Endothelial cell (in vitro differentiated cells): ENCODE measurements around the gene BAHD1. TPM values are rescaled to one million over a fixed set of nuclear protein-coding genes. Genes with fewer than 3 reads are reported as not detected.

Source experiments
- DNase-seq: peaks from one replicate; pipeline ENCODE4 v3.0.0; 2021; ENCODE audit warnings: low spot score
- H3K27ac Mint-ChIP-seq: one replicate; pipeline ENCODE4 v1.8.0; 2021; ENCODE audit warnings: mixed read lengths, inconsistent platforms; ENCODE audit not compliant: unreplicated experiment
- H3K27me3 Mint-ChIP-seq: one replicate; pipeline ENCODE4 v1.8.0; 2021; ENCODE audit warnings: mild to moderate bottlenecking, moderate library complexity, mixed read lengths, inconsistent platforms; ENCODE audit not compliant: unreplicated experiment
- H3K36me3 Mint-ChIP-seq: one replicate; pipeline ENCODE4 v1.8.0; 2021; ENCODE audit warnings: mild to moderate bottlenecking, low read depth, mixed read lengths, inconsistent platforms; ENCODE audit not compliant: unreplicated experiment
- H3K4me1 Mint-ChIP-seq: one replicate; pipeline ENCODE4 v1.8.0; 2021; ENCODE audit warnings: mild to moderate bottlenecking, mixed read lengths, inconsistent platforms; ENCODE audit not compliant: unreplicated experiment
- H3K4me3 Mint-ChIP-seq: one replicate; pipeline ENCODE4 v1.8.0; 2021; ENCODE audit warnings: mild to moderate bottlenecking, mixed read lengths, inconsistent platforms; ENCODE audit not compliant: unreplicated experiment
- H3K9me3 Mint-ChIP-seq: one replicate; pipeline ENCODE4 v1.8.0; 2021; ENCODE audit warnings: mixed read lengths, inconsistent platforms; ENCODE audit not compliant: unreplicated experiment
- total RNA-seq: library from RNA; stranded (reverse); fragmentation: NEBNext Ultra II Directional; extraction: Animal tissue kit (Norgen Biotek cat#: 25700); gene quantifications from one replicate; pipeline ENCODE4 v1.2.1, GENCODE V29; 2021; ENCODE audit not compliant: unreplicated experiment
- TF ChIP-seq, protein P1 (sequence below): fragments of 200-600 bp; sonication (generic); IDR thresholded peaks from one replicate; pipeline ENCODE4 v1.5.0; 2021; ENCODE audit warnings: antibody characterized with exemption; ENCODE audit not compliant: unreplicated experiment

Gene BAHD1
- total RNA-seq, 1 donor from 2014 or later: 20.4 TPM

DNA sequence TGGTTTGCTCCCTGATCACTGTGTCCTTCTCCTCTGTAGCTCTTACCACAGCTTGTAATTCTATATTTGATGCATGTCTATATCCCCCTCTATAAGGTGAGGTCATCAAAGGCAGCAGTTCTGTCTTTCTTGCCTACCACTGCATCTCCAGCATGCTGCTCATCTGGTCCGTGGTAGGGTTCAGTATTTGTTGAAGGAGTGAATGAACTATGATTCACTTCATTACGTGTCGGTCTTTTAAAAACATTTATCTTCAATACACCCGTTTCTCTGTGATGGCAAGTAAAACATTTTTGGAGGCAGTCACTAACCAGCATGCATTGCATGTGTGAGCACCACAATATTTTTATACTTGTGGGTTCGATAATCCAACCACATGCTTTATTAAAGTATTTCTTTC is 57.7 kb downstream of the BAHD1 start:
- Mint-ChIP-seq H3K4me3 (no peak overlapping the region), H3K27me3 (peaks cover 3% of the 10 kb centered on the region), H3K36me3 (no peaks in the 10 kb centered on the region), H3K4me1 (no peaks in the 10 kb centered on the region), H3K9me3 (no peaks in the 10 kb centered on the region), H3K27ac (no peak overlapping the region)
- TF ChIP-seq, protein P1, sequence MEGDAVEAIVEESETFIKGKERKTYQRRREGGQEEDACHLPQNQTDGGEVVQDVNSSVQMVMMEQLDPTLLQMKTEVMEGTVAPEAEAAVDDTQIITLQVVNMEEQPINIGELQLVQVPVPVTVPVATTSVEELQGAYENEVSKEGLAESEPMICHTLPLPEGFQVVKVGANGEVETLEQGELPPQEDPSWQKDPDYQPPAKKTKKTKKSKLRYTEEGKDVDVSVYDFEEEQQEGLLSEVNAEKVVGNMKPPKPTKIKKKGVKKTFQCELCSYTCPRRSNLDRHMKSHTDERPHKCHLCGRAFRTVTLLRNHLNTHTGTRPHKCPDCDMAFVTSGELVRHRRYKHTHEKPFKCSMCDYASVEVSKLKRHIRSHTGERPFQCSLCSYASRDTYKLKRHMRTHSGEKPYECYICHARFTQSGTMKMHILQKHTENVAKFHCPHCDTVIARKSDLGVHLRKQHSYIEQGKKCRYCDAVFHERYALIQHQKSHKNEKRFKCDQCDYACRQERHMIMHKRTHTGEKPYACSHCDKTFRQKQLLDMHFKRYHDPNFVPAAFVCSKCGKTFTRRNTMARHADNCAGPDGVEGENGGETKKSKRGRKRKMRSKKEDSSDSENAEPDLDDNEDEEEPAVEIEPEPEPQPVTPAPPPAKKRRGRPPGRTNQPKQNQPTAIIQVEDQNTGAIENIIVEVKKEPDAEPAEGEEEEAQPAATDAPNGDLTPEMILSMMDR: no peak
- DNase-seq: no peak

- no peak for DNase-seq
- TF ChIP-seq, protein P1: no peak
- Mint-ChIP-seq H3K27me3 (peaks cover 3% of the 10 kb centered on the region), H3K4me3 (no peak overlapping the region), H3K9me3 (no peaks in the 10 kb centered on the region), H3K4me1 (no peaks in the 10 kb centered on the region), H3K27ac (no peak overlapping the region), H3K36me3 (no peaks in the 10 kb centered on the region)
These were observed 58.1 kb downstream of the BAHD1 start for GRCh38 chr15:40498891-40499290.

- no peak for DNase-seq
- Mint-ChIP-seq H3K27me3 (peaks cover 3% of the 10 kb centered on the region), H3K4me1 (no peaks in the 10 kb centered on the region), H3K4me3 (no peak overlapping the region), H3K27ac (no peak overlapping the region), H3K9me3 (no peaks in the 10 kb centered on the region), H3K36me3 (no peaks in the 10 kb centered on the region)
- TF ChIP-seq, protein P1: no peak
These were observed 59.2 kb downstream of the BAHD1 start for GRCh38 chr15:40499931-40500330.

GRCh38 chr15:40500568-40501330 is 60.0 kb downstream of the BAHD1 start:
- no peaks in the 10 kb centered on the region for H3K9me3 Mint-ChIP-seq
- H3K36me3 Mint-ChIP-seq: no peaks in the 10 kb centered on the region
- DNase-seq: no peak
- no peaks in the 10 kb centered on the region for H3K27me3 Mint-ChIP-seq
- H3K4me3 Mint-ChIP-seq: no peak overlapping the region
- H3K4me1 Mint-ChIP-seq: no peaks in the 10 kb centered on the region
- TF ChIP-seq, protein P1: no peak
- H3K27ac Mint-ChIP-seq: no peak overlapping the region

DNA sequence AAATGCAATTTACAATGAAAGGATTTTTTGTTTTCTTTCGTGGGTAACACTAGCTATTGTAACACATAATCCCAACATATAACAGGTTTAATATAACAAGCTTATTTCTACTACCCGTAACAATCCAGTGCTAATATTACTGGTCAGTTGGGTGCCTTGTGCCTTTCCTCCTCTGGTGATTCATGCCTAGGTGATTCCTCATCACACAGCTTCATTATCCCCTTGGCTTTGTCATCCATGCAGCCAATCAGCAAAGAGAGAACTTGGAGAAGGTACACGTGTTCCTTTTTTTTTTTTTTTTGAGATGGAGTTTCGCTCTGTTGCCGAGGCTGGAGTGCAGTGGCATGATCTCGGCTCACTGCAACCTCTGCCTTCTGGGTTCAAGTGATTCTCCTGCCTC is 60.7 kb downstream of the BAHD1 start:
- Mint-ChIP-seq H3K27me3 (no peaks in the 10 kb centered on the region), H3K4me1 (no peaks in the 10 kb centered on the region), H3K9me3 (no peaks in the 10 kb centered on the region), H3K36me3 (no peaks in the 10 kb centered on the region), H3K27ac (no peak overlapping the region), H3K4me3 (no peak overlapping the region)
- no peak for DNase-seq
- TF ChIP-seq, protein P1: no peak
